K562 (cell line): Measurements from ENCODE around the gene ECT2.

Source experiments
- CEBPB ChIP-seq: fragments of 450-650 bp; IDR thresholded peaks from 2 replicates; pipeline ENCODE4 v1.6.1; 2016; ENCODE audit warnings: missing genetic modification characterization, missing compliant biosample characterization
- DMBX1 ChIP-seq: fragments of 250-450 bp; sonication (Bioruptor Pico); IDR thresholded peaks from 2 replicates; pipeline ENCODE4 v1.8.0; 2022; ENCODE audit warnings: inconsistent platforms, mild to moderate bottlenecking, moderate library complexity, borderline replicate concordance
- EZH2 ChIP-seq: IDR thresholded peaks from 2 replicates; pipeline ENCODE4 v1.6.1; 2012; ENCODE audit warnings: low read depth, mild to moderate bottlenecking, inconsistent platforms, low read length, borderline replicate concordance
- JUND ChIP-seq, 2 experiments: IDR thresholded peaks; 2 replicates in 1 of 2; 3 replicates in 1 of 2; pipeline ENCODE4 v1.6.1; 2011; ENCODE audit warnings: borderline replicate concordance in 2 of 2, low read depth in 2 of 2, low read length in 2 of 2, improper control_type of control experiment in 1 of 2, missing biosample characterization in 1 of 2, missing genetic modification characterization in 1 of 2, missing genetic modification reagents in 1 of 2
- NBN ChIP-seq: fragments of 450-650 bp; IDR thresholded peaks from 2 replicates; pipeline ENCODE4 v1.6.1; 2016; ENCODE audit warnings: low read depth, mild to moderate bottlenecking
- NFYB ChIP-seq: IDR thresholded peaks from 2 replicates; pipeline ENCODE4 v1.6.1; 2011; ENCODE audit warnings: mild to moderate bottlenecking, moderate library complexity; ENCODE audit not compliant: insufficient read length; ENCODE audit errors: extremely low read depth
- RHOXF2B ChIP-seq: fragments of 250-450 bp; sonication (Bioruptor Pico); conservative IDR thresholded peaks from 2 replicates; pipeline ENCODE4 v1.5.1; 2021
- ZBED1 ChIP-seq: IDR thresholded peaks from 2 replicates; pipeline ENCODE4 v1.6.1; 2014
- ZFX ChIP-seq: sonication (generic); formaldehyde crosslinking; IDR thresholded peaks from 2 replicates; pipeline ENCODE4 v1.8.0; 2022; ENCODE audit warnings: mild to moderate bottlenecking, missing genetic modification reagents, moderate library complexity
- ZNF609 ChIP-seq: sonication (generic); formaldehyde crosslinking; IDR thresholded peaks from 2 replicates; pipeline ENCODE4 v1.8.1; 2023; ENCODE audit warnings: missing genetic modification reagents, mild to moderate bottlenecking, borderline replicate concordance

GRCh38 chr3:172869784-172870518 lies 119.4 kb downstream of the ECT2 start:
- TF ChIP-seq DMBX1 (CRISPR knock-in tag) (no peak), NBN (no peak), ZNF609 (CRISPR knock-in tag) (no peak), JUND (IDR thresholded peaks at IDR 0.05; ENCODE audit: borderline replicate concordance, low read depth, low read length) (no peak), JUND (tag; IDR thresholded peaks at IDR 0.05; ENCODE audit: borderline replicate concordance, low read depth, low read length) (no peak), ZFX (no peak), ZBED1 (no peak), EZH2 (no peak), CEBPB (no peak), NFYB (no peak), RHOXF2B (CRISPR knock-in tag) (no peak)
